B cell (primary cell): ENCODE measurements around the gene SLC39A2. TPM values are rescaled to one million over a fixed set of nuclear protein-coding genes. Genes with fewer than 3 reads are reported as not detected.

ENCODE experiments used
- ATAC-seq: fragments of 200-7000 bp; cut with Tn5 transposase; one replicate; pipeline ENCODE4 v1.10.0; 2021; ENCODE audit warnings: low read depth, mild to moderate bottlenecking, moderate number of reproducible peaks, moderate library complexity
- CTCF ChIA-PET: fragments of 350-600 bp; sonication (Branson Sonifier 250); formaldehyde crosslinking; loops from one replicate; lab custom pipeline; 2021; ENCODE audit warnings: antibody characterized with exemption, inconsistent platforms; lab: Charles Lee
- POLR2A ChIA-PET: fragments of 350-600 bp; sonication (Branson Sonifier 250); formaldehyde crosslinking; loops from one replicate; lab custom pipeline; 2021; ENCODE audit warnings: antibody characterized with exemption; lab: Charles Lee
- DNase-seq: peaks from one replicate; pipeline ENCODE4 v3.0.0; 2013
- H2AFZ ChIP-seq: 2 replicates; pipeline ENCODE4 v1.6.1; 2012; ENCODE audit warnings: mild to moderate bottlenecking, low read depth, low read length; ENCODE audit not compliant: insufficient read depth, poor library complexity, severe bottlenecking
- H3K27ac ChIP-seq, 2 donors: 1 replicate in 1 of 2; 2 replicates in 1 of 2; pipeline ENCODE4 v1.5.1; 2012 to 2013; ENCODE audit warnings: low read length in 2 of 2, mild to moderate bottlenecking in 2 of 2, moderate library complexity in 1 of 2
- H3K27me3 ChIP-seq, 4 experiments: fragments of 200-600 bp in 1 of 4; sonication (generic) in 1 of 4; replicated peaks in 1 of 4; 1 replicate in 2 of 4; 2 replicates in 2 of 4; pipeline versions ENCODE4 v1.6.1 to v1.7.0; 2013 to 2016; ENCODE audit warnings: low read length in 3 of 4, mild to moderate bottlenecking in 2 of 4, mixed read lengths in 1 of 4, moderate library complexity in 1 of 4; ENCODE audit not compliant: insufficient read depth in 4 of 4, control insufficient read depth in 3 of 4; ENCODE audit errors: control extremely low read depth in 1 of 4
- H3K36me3 ChIP-seq, 2 experiments: replicated peaks in 1 of 2; 1 replicate in 1 of 2; 2 replicates in 1 of 2; pipeline versions ENCODE4 v1.6.1 to v1.7.1; 2013; ENCODE audit warnings: low read length in 1 of 2; ENCODE audit not compliant: insufficient read depth in 2 of 2, control insufficient read depth in 1 of 2; ENCODE audit errors: control extremely low read depth in 1 of 2, extremely low read depth in 1 of 2
- H3K4me1 ChIP-seq, 2 donors: fragments of 200-600 bp in 1 of 2; sonication (generic) in 1 of 2; 1 replicate in 1 of 2; 2 replicates in 1 of 2; pipeline versions ENCODE4 v1.5.1 to v1.6.1; 2013 to 2017; ENCODE audit warnings: low read length in 2 of 2; ENCODE audit not compliant: control insufficient read depth in 2 of 2, insufficient read depth in 2 of 2
- H3K4me2 ChIP-seq: replicated peaks from 2 replicates; pipeline ENCODE3; 2012; ENCODE audit warnings: mild to moderate bottlenecking, low read depth, low read length; ENCODE audit not compliant: poor library complexity, severe bottlenecking
- H3K4me3 ChIP-seq, 5 experiments: fragments of 200-600 bp in 1 of 5; sonication (generic) in 1 of 5; 1 replicate in 3 of 5; 2 replicates in 2 of 5; pipeline versions ENCODE4 v1.5.1 to v1.7.0; 2011 to 2016; ENCODE audit warnings: low read length in 4 of 5, mild to moderate bottlenecking in 4 of 5, low read depth in 2 of 5, control low read depth in 1 of 5, moderate library complexity in 1 of 5; ENCODE audit not compliant: insufficient read depth in 1 of 5; ENCODE audit errors: control extremely low read depth in 1 of 5, extremely low read depth in 1 of 5
- H3K79me2 ChIP-seq: fragments of 200-600 bp; sonication (generic); one replicate; pipeline ENCODE4 v1.6.0; 2016; ENCODE audit warnings: low read length; ENCODE audit not compliant: control insufficient read depth, insufficient read depth
- H3K9ac ChIP-seq: fragments of 200-600 bp; sonication (generic); 2 replicates; pipeline ENCODE4 v1.6.1; 2017; ENCODE audit warnings: mild to moderate bottlenecking, low read length, moderate library complexity
- H3K9me3 ChIP-seq, 3 donors: one replicate each; pipeline versions ENCODE4 v1.6.1 to v1.7.1; 2013; ENCODE audit warnings: low read length in 2 of 3; ENCODE audit not compliant: control insufficient read depth in 2 of 3, insufficient read depth in 1 of 3; ENCODE audit errors: control extremely low read depth in 1 of 3
- H4K20me1 ChIP-seq: 2 replicates; pipeline ENCODE4 v1.6.0; 2012; ENCODE audit warnings: mild to moderate bottlenecking, low read length; ENCODE audit not compliant: insufficient read depth, control insufficient read depth, poor library complexity, severe bottlenecking
- H3K27ac Mint-ChIP-seq: one replicate; pipeline ENCODE4 v1.8.0; 2021; ENCODE audit warnings: mixed read lengths
- H3K27me3 Mint-ChIP-seq: one replicate; pipeline ENCODE4 v1.8.0; 2021; ENCODE audit warnings: mixed read lengths
- H3K4me1 Mint-ChIP-seq: one replicate; pipeline ENCODE4 v1.8.0; 2021; ENCODE audit warnings: mixed read lengths
- H3K4me3 Mint-ChIP-seq: one replicate; pipeline ENCODE4 v1.8.0; 2021; ENCODE audit warnings: mixed read lengths
- H3K9me3 Mint-ChIP-seq: one replicate; pipeline ENCODE4 v1.8.0; 2022; ENCODE audit warnings: mixed read lengths; ENCODE audit not compliant: insufficient read depth
- EZH2 ChIP-seq: IDR thresholded peaks from 2 replicates; pipeline ENCODE4 v1.6.1; 2012; ENCODE audit warnings: borderline replicate concordance, low read depth, mild to moderate bottlenecking, moderate library complexity, low read length; ENCODE audit not compliant: insufficient read depth, poor library complexity, severe bottlenecking
- WGBS: methylation state at CpG from one replicate; pipeline ENCODE4 v1.1.5; 2013; ENCODE audit warnings: missing lambda C conversion rate; ENCODE audit not compliant: insufficient coverage; 5-methylcytosine and 5-hydroxymethylcytosine counted together
- intact Hi-C: fragments of 100-400 bp; cut with micrococcal nuclease; formaldehyde crosslinking; loops from one replicate; pipeline ENCODE4 v1.10.0; 2022
- polyA plus RNA-seq: library from polyadenylated mRNA; depleted of rRNA; stranded (reverse); fragments of >200 nt; gene quantifications from 2 replicates; pipeline ENCODE4 v1.2.3, GENCODE V29; 2012
- total RNA-seq, 2 donors: library from RNA; stranded (reverse); fragments of 120-200 nt in 1 of 2; gene quantifications; 1 replicate in 1 of 2; 2 replicates in 1 of 2; pipeline versions ENCODE4 v1.2.3 to v1.2.4, GENCODE V29; 2013 to 2022
- TF ChIP-seq, protein P1 (sequence below): fragments of 200-600 bp; IDR thresholded peaks from one replicate; pipeline ENCODE4 v1.8.0; 2022; ENCODE audit warnings: antibody characterized with exemption, mild to moderate bottlenecking

The SLC39A2 gene
- total and polyA plus RNA-seq, 2 donors (not counting 1 experiment from before 2014, with no cell fraction given) = 0.07 to 0.25 TPM

DNA sequence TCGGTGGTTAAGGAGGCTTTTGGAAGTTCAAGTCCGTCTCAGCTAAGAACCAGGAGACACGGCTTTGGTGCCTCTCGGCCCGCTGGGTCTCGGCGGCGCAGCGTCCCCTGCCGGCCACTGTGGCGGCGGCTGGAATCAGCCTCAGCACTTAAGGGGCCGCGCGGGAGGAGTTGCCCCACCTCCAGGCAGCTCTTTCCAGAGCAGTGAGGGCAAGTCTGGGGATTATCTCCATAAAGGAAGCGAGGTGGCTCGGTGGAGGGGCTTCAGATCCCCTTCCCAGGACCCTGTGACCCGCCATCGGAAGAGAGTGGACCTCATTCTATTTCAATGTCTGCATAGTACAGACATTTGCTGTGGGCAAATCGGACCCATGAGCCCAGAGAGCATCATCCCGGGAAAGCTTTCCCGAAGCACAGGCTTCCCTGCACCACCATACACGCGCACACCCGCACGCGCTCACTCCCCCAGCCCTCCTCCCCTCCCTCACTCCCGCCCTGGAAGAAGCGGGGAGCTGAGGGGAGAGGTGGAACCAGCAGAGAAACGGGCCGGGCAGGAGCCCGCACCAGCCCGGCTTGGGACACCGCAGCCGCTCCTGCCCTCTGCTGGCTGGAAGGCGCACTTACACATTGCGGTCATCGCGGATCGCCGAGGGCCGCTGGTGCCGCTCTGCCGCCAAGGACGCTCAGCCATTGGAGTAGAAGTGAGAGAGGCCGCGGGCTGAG lies 27.9 kb upstream of the SLC39A2 start:
- DNase-seq (peak; percentile 89), ATAC-seq (peak; percentile 96)
- peak overlapping the region; percentile 73 for H3K27ac Mint-ChIP-seq
- H4K20me1 ChIP-seq = no peaks in the 10 kb centered on the region
- H3K4me1 ChIP-seq = peaks cover 8 to 14% of the 10 kb centered on the region in 2 donors
- peaks cover 11% of the 10 kb centered on the region for H3K4me1 Mint-ChIP-seq
- WGBS = under 1% methylated on average over 44 of the region's 47 CpGs
- no peaks in the 10 kb centered on the region for H3K36me3 ChIP-seq
- ChIA-PET POLR2A (interaction anchor here (0.8 kb wide), 1 partner anchor 12 kb away, joined by 3 read pairs; no protein-coding TSS in a partner anchor), CTCF (interaction anchor here (0.7 to 7.2 kb wide), 43 partner anchors 8 to 1628 kb away, joined by 3 to 67 read pairs (median 4); partner anchors contain the start of genes ARHGEF40, RNASE6, SLC39A2 and TMEM253)
- intact Hi-C loops = loop anchor here (1.0 to 5.0 kb wide), 7 partner anchors 10 to 359 kb away; partner anchors contain the start of genes METTL17, NDRG2 and RNASE4
- no peaks in the 10 kb centered on the region for H3K9me3 Mint-ChIP-seq
- H3K27me3 Mint-ChIP-seq = peaks cover 63% of the 10 kb centered on the region
- H2AFZ ChIP-seq = peak overlapping the region; percentile 94
- peak overlapping the region; percentile 96 for H3K4me3 Mint-ChIP-seq
- H3K27me3 ChIP-seq = peaks cover 0 to 43% (median 10%) of the 10 kb centered on the region in 4 experiments
- peak overlapping the region; percentile 71 for H3K9ac ChIP-seq
- H3K4me3 ChIP-seq = peak overlapping the region; percentile 62 to 76 (median 68)
- TF ChIP-seq, protein P1, sequence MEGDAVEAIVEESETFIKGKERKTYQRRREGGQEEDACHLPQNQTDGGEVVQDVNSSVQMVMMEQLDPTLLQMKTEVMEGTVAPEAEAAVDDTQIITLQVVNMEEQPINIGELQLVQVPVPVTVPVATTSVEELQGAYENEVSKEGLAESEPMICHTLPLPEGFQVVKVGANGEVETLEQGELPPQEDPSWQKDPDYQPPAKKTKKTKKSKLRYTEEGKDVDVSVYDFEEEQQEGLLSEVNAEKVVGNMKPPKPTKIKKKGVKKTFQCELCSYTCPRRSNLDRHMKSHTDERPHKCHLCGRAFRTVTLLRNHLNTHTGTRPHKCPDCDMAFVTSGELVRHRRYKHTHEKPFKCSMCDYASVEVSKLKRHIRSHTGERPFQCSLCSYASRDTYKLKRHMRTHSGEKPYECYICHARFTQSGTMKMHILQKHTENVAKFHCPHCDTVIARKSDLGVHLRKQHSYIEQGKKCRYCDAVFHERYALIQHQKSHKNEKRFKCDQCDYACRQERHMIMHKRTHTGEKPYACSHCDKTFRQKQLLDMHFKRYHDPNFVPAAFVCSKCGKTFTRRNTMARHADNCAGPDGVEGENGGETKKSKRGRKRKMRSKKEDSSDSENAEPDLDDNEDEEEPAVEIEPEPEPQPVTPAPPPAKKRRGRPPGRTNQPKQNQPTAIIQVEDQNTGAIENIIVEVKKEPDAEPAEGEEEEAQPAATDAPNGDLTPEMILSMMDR = peak; percentile 94
- TF ChIP-seq EZH2 = no peak
- H3K79me2 ChIP-seq = no peaks in the 10 kb centered on the region
- H3K27ac ChIP-seq = no peak overlapping the region
- no peaks in the 10 kb centered on the region for H3K9me3 ChIP-seq
- peak overlapping the region; percentile 95 for H3K4me2 ChIP-seq

DNA sequence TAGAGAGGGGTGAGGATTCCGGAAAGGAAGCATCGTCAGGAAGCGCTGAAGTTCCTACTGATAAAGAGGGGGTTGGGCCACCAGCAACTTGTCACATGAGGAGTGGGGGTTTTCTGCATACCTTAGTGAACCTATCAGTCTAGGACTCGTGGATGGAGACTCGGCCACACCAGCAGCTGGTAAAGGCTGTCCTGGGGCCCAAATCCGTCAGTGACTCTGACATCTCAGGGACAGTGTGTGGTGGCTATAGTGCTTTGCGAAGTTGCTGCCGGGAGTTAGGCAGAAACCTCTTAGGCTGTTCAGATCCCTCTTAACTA lies 27.4 kb upstream of the SLC39A2 start:
- intact Hi-C loops = loop anchor here (1.0 to 5.0 kb wide), 7 partner anchors 10 to 359 kb away; partner anchors contain the start of genes METTL17, NDRG2 and RNASE4
- ATAC-seq (no peak), DNase-seq (no peak)
- Histone ChIP-seq H3K4me3 (peak overlapping the region in 4 of 5 experiments; percentile 62 to 76 (median 69)), H4K20me1 (no peaks in the 10 kb centered on the region), H3K4me1 (peaks cover 8 to 14% of the 10 kb centered on the region in 2 donors), H3K9me3 (no peaks in the 10 kb centered on the region), H3K36me3 (no peaks in the 10 kb centered on the region), H3K4me2 (peak overlapping the region; percentile 95), H2AFZ (peak overlapping the region; percentile 94), H3K27ac (no peak overlapping the region), H3K79me2 (no peaks in the 10 kb centered on the region), H3K9ac (peak overlapping the region; percentile 71), H3K27me3 (peaks cover 0 to 43% (median 10%) of the 10 kb centered on the region in 4 experiments)
- ChIA-PET POLR2A (no interaction called here), CTCF (interaction anchor here (0.7 to 7.2 kb wide), 24 partner anchors 11 to 644 kb away, joined by 3 to 67 read pairs (median 6); partner anchors contain the start of genes ARHGEF40, RNASE6 and SLC39A2)
- Mint-ChIP-seq H3K4me1 (peaks cover 11% of the 10 kb centered on the region), H3K27ac (peak overlapping the region; percentile 73), H3K9me3 (no peaks in the 10 kb centered on the region), H3K4me3 (peak overlapping the region; percentile 96), H3K27me3 (peaks cover 61% of the 10 kb centered on the region)
- WGBS = 10% methylated on average over 6 of the region's 8 CpGs
- no peak for TF ChIP-seq EZH2
- TF ChIP-seq, protein P1 = no peak
